Right cardiac atrium (tissue), 5 donors: ENCODE results near the gene NOL4L. TPM values are rescaled to one million over a fixed set of nuclear protein-coding genes. Genes with fewer than 3 reads are reported as not detected.

Experiments used
- ATAC-seq, 2 donors: fragments of 200-7000 bp; cut with Tn5 transposase; one replicate each; pipeline versions ENCODE4 v1.8.0 to v1.9.1; 2020; ENCODE audit warnings: moderate library complexity in 2 of 2, mild to moderate bottlenecking in 1 of 2
- DNase-seq, 3 donors: peaks; one replicate each; pipeline ENCODE4 v3.0.0-alpha.2; 2020
- H3K27ac ChIP-seq: one replicate; pipeline ENCODE4 v1.5.1; 2013; ENCODE audit warnings: mild to moderate bottlenecking, low read length, control low read depth, moderate library complexity
- H3K27me3 ChIP-seq: one replicate; pipeline ENCODE4 v1.6.1; 2013; ENCODE audit not compliant: control insufficient read depth, insufficient read depth
- H3K4me1 ChIP-seq: one replicate; pipeline ENCODE4 v1.6.1; 2013; ENCODE audit warnings: low read length; ENCODE audit not compliant: control insufficient read depth, insufficient read depth
- H3K4me3 ChIP-seq: one replicate; pipeline ENCODE4 v1.5.1; 2013; ENCODE audit warnings: low read length, control low read depth
- H3K9me3 ChIP-seq: one replicate; pipeline ENCODE4 v1.6.1; 2013; ENCODE audit warnings: low read length; ENCODE audit not compliant: control insufficient read depth
- WGBS: extraction: QIAGEN DNeasy Blood & Tissue Kit; methylation state at CpG from one replicate; pipeline ENCODE4 v1.1.7; 2013; 5-methylcytosine and 5-hydroxymethylcytosine counted together
- intact Hi-C, 4 donors: fragments of 100-400 bp; cut with DNase I; formaldehyde crosslinking; loops; one replicate each; pipeline versions ENCODE4 v1.11.0 to v1.14.0; 2022 to 2023
- polyA plus RNA-seq: library from polyadenylated mRNA; stranded (reverse); fragments of 200-250 nt; gene quantifications from one replicate; pipeline ENCODE4 v1.2.3, GENCODE V29; 2013
- total RNA-seq, 4 donors: library from RNA; stranded (reverse); fragmentation: NEBNext Ultra II Directional; extraction: Animal tissue kit (Norgen Biotek cat#: 25700); gene quantifications; one replicate each; pipeline ENCODE4 v1.2.1, GENCODE V29; 2021
- donor health status: healthy with polysubstance abuse.
- donor health status: DM: no; HTN: yes; CAD: no.
- donor health status: DM: no; HTN: no; CAD: no.
- donor health status: DM: no; HTN: yes; CAD: no; lungs with severe emphysema.
- donor health status: DM: yes; HTN: yes; CAD: no.

Gene NOL4L
- total and polyA plus RNA-seq, 5 donors, result 6.5 to 10.9 (median 8.3) TPM

DNA sequence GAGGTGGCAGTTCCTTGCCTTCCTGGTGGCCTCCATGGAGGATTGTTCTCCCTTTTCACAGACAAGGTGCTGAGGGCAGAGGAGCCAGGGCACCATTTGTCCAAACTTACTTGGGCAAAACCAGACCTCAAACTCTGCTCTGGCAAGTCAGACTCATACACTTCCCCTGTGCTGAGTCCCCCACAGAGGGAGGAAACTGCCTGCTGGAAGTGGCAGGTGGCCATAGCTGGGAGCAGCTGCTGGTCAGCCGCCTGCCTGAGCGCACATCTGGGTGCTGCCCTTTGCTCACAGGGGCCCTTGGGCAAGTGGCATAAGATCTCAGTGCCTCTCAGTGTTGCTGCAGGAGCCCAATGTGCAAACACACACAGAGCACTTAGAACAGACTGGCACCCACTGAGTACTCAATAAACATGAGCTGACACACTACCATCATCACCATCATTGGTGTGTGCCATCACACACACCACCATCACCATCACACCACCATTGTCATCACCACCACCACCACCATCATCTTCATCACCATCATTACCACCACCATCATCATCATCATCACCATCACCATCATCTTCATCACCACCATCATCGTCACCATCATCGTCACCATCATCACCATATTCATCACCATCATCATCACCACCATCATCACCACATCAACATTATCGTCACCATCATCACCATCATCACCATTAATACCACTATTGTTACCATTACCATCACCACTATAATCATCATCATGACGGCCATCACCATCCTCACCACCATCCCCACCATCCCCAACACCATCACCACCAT is 17.6 kb downstream of the NOL4L start:
- Histone ChIP-seq H3K27ac (no peak overlapping the region), H3K27me3 (no peaks in the 10 kb centered on the region), H3K9me3 (no peaks in the 10 kb centered on the region), H3K4me3 (no peak overlapping the region), H3K4me1 (no peaks in the 10 kb centered on the region)
- intact Hi-C loops, result no loop called here
- ATAC-seq (no peak), DNase-seq (no peak)
- WGBS, result 90% methylated on average over 6 of the region's 6 CpGs

DNA sequence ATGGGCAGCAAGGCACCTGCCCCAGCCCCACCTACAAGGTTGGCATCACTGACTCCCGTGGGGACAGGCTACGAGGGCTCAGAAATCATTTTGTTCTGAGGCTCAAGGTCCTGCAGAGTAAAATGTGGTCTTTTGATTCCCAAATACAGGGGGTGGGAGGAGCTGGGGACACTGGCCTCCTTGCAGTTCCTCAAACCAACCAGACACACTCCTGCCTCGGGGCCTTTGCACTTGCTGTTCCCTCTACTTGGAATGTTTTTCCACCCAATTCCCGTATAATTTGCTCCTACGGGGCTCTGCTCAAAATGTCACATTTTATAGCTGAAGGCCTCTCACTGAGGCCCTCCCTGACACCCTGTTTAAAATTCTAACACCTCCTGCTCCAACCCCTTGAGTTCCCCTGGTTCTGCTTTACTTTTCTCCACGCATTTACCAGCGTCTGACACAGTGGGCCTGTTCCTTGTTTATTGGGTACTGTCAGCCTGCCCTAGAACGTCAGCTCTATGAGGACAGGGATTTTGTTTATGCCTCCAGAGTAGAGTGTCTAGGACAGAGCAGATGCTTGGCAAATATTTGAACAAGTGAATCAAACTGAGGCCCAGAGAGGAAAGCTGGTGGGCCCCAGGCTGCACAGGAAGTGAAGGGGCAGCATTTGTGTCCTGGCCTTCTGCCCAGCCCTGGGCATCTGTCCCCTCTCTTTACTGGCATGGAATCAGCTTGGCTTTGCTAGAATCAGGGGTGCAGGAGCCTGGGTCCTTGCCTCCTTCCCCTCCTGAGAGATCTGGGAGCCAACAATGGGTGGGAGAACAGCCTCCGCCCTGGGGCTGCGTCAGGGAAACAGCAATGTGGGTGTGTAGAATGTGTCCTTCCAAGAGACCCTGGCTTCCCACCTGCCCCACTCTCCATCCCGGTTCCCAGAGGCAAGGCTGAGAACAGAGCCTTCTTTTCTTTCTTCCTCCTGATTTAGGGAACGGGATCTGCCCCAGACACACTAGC is 18.5 kb downstream of the NOL4L start:
- DNase-seq, result no peak
- Histone ChIP-seq H3K27me3 (no peaks in the 10 kb centered on the region), H3K9me3 (no peaks in the 10 kb centered on the region), H3K4me3 (no peak overlapping the region), H3K27ac (no peak overlapping the region), H3K4me1 (no peaks in the 10 kb centered on the region)
- ATAC-seq, result no peak
- intact Hi-C loops, result no loop called here
- 84% methylated on average over 12 of the region's 12 CpGs for WGBS

DNA sequence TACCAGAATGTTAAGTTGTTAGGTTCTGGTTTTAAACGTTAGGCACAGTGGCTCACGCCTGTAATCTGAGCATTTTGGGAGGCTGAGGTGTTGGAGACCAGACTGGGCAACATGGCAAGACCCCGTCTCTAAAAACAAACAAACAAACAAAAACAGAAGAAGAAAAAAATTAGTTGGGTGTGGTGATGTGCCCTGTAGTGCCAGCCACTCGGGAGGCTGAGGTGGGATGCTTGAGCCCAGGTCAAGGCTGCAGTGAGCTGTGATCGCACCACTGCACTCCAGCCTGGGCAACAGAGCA is 19.4 kb downstream of the NOL4L start:
- H3K27me3 ChIP-seq, result no peaks in the 10 kb centered on the region
- H3K9me3 ChIP-seq, result no peaks in the 10 kb centered on the region
- ATAC-seq (no peak), DNase-seq (no peak)
- 93% methylated on average over 5 of the region's 5 CpGs for WGBS
- no peaks in the 10 kb centered on the region for H3K4me1 ChIP-seq
- H3K27ac ChIP-seq, result no peak overlapping the region
- intact Hi-C loops, result no loop called here
- no peak overlapping the region for H3K4me3 ChIP-seq

DNA sequence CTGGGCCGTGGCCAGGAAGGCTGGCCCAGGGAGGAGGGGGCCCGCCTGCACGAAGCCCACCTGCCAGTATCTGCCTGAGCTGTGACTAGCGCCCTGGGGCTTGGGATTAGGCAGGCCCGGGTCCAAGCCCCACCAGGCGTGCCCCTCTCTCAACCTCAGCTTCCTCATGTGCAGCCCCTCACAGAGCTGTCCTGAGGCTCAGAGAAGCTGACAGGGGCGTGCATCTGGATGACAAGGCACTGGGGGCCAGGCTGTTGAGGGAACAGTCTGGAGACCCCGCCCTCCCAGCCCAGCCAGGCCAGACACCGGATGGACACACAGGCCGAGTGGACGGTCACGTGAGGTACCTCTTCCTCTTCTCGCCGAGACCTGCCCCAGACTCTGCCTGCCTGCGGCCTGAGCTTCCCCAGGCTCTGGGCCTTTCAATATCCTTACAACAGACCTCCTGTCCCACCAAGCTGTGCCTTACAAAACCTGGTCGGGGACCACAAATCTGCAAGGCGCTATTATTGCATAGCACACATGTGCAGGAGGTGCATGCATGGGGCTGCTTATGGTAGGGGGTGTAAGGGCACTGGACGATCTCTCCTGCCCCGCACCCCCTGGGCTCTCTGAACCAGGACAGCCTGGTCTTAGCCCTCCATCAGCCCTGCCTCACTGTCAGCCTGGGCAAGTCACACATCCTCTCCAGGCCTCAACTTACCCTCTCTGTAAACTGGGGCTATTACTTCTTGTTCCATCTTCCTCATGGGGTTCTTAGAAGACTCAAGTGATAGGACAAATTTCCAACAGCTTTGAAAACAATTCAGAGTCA is 20.0 kb downstream of the NOL4L start:
- Histone ChIP-seq H3K4me1 (no peaks in the 10 kb centered on the region), H3K9me3 (no peaks in the 10 kb centered on the region), H3K27me3 (no peaks in the 10 kb centered on the region), H3K4me3 (no peak overlapping the region), H3K27ac (no peak overlapping the region)
- WGBS, result 54% methylated on average over 19 of the region's 19 CpGs
- intact Hi-C loops, result no loop called here
- peak; percentile 45 to 52 for ATAC-seq
- DNase-seq, result peak; percentile 42 to 87 (median 79)

DNA sequence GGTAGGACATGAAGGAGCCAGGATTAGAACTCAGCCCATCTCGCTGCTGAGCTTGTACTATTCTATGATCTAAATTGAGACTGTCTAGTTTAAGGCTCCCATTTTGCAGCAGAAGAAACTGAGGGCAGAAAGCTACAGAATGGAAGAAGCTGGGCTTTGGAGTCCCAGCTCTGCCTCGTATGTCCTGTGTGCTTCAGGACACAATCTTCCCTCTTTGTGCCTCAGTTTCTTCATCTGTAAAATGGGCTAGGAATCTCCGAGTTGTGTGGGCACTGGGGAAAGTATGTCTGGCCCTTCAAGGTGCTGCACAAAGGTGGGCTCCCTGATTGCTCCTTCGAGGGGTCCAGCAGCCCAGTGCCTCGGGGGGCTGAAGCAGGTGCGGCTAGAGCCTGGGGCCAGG is 20.7 kb downstream of the NOL4L start:
- Histone ChIP-seq H3K4me3 (no peak overlapping the region), H3K27me3 (no peaks in the 10 kb centered on the region), H3K4me1 (no peaks in the 10 kb centered on the region), H3K9me3 (no peaks in the 10 kb centered on the region), H3K27ac (no peak overlapping the region)
- ATAC-seq, result no peak
- intact Hi-C loops, result no loop called here
- DNase-seq, result no peak
- 88% methylated on average over 6 of the region's 6 CpGs for WGBS

DNA sequence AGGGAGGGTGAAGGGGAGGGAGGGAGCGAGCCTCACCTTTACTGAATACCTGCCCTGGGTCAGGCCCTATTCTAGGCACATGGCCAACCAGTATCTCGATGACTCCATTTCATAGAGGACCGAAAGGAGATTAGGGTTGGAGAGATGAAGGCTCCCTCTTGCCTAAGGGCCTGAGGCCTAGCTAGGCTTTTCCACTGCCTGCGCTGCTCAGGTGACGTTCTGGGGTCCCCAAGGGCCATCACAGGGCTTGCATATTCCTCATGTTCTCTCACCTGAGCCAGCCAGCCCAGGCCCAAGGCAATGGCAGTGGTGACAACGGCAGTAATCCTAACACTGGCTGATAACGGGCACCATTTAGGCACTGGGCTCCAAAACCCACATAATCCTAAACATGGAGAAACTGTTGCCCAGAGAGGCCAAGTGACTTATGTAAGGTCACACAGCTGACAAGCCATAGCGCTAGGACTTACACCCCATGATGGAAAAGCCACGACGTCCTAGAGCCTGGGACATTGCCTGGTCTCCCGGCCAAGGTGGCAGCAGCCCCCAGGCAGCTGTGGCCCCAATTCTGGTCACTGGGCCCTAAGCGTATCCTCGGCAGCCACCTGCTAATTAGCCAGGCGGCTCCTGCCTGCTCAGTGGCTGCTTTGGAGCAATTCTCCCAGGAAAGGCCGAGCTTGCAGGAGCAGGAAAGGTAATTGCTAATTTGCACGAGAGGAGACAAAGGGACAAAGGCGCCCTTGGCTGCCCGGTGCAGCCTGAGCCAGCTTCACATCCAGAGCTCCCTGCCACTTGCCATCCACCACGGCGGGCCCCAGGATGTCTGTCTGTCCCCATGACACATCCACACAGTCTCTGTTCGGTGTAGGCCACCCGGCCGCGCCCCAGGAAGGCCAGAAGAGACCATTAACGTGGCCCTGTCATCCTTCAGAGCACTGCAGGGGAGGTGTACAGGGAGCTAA is 21.5 kb downstream of the NOL4L start:
- no peak for ATAC-seq
- WGBS, result 89% methylated on average over 25 of the region's 25 CpGs
- intact Hi-C loops, result no loop called here

DNA sequence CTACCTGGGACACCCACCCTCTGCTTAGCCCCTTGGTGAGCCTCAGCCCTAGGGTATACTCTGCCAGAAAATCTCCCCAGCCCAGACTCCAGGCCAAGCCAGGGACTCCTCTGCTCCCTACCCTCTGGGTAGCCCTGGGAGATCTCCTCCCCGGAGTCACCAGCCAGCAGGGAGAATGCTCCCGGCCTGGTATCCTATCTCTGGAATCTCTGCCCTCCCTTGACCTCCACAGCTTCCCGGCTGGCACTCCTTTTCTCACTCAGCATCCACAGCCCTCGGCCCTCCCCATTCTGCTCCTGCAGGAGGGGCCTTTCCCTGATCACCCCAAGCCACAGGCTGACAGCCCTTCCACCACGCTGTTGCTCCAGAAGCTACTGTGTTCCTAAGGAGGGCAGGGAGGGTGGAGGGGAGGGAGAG is 22.6 kb downstream of the NOL4L start:
- no peak overlapping the region for H3K27ac ChIP-seq
- no peaks in the 10 kb centered on the region for H3K9me3 ChIP-seq
- 39% methylated on average over 5 of the region's 5 CpGs for WGBS
- intact Hi-C loops, result no loop called here
- ATAC-seq (no peak), DNase-seq (no peak)
- H3K4me3 ChIP-seq, result no peak overlapping the region
- H3K27me3 ChIP-seq, result no peaks in the 10 kb centered on the region
- no peaks in the 10 kb centered on the region for H3K4me1 ChIP-seq

More for the DNA sequence above, 21.5 kb downstream of the NOL4L start:
- Histone ChIP-seq H3K4me3 (no peak overlapping the region), H3K9me3 (no peaks in the 10 kb centered on the region), H3K27me3 (no peaks in the 10 kb centered on the region), H3K27ac (no peak overlapping the region), H3K4me1 (no peaks in the 10 kb centered on the region)
- DNase-seq, result no peak

DNA sequence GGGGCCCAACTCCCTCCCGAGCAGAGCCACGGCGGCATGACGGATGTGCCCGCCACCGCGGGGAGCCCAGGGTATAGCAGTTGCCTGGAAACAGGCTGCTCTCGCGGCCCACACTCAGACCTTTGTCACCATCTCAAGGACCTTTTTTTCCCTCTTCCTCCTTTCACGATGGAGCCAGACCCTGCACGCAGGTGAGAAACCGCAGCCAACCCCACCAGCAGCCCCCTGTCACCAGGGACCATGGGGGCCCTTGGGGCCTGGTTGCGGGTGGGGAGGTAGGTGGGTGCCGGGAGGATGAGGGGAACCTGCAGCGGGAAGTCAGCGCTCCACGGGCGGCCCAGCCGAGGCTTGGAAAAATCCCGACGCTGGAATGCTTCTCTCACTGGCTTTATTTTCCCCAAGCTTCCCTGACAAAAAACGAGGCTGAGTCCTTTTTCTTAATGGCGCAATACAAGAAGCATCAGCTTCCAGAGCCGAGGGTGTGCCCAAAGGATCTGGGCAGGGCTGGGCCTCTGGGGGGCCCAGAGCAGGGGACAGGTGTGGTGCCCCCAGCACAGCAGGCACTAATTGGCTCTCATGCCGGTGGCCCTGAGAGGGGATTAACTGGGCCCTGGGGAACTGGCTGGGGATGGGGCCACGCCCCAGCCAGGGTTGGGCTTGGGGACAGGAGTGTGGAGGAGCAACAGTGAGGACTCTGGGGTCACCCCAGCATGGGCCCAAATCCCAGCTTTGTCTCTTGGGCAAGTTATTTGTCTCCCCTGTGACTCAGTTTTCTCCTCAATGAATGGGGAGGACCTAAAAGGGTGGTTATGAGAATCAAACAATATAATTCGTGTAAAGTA is 23.9 kb downstream of the NOL4L start:
- 45% methylated on average over 27 of the region's 27 CpGs for WGBS
- Histone ChIP-seq H3K4me3 (no peak overlapping the region), H3K27ac (no peak overlapping the region), H3K4me1 (no peaks in the 10 kb centered on the region), H3K9me3 (no peaks in the 10 kb centered on the region), H3K27me3 (no peaks in the 10 kb centered on the region)
- ATAC-seq, result no peak
- intact Hi-C loops, result no loop called here
- no peak for DNase-seq

DNA sequence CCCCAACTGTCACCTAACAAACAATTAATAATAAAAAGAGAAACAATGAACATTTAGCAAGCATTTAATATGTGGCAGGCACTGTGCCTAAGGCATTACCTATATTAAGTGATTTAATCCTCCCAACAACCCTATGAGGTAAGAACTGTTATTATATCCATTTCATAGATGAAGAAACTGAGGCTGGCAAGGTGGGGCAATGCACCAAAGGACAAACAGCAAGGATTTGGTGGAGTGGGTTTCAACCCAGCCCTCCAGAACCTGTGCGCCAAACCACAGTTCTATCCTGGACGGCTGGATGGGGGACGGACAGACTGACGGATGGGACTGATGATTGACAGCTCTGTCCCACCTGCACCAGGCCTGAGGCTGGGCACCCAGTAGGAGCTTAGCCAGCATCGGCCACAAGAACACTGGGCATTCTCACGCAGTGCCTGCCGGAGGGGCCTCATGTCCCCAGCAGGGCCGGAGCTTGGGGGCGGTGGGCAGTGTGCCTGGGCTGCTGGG is 24.6 kb downstream of the NOL4L start:
- no peaks in the 10 kb centered on the region for H3K9me3 ChIP-seq
- no peaks in the 10 kb centered on the region for H3K4me1 ChIP-seq
- H3K27ac ChIP-seq, result no peak overlapping the region
- H3K27me3 ChIP-seq, result no peaks in the 10 kb centered on the region
- intact Hi-C loops, result no loop called here
- ATAC-seq (no peak), DNase-seq (no peak)
- H3K4me3 ChIP-seq, result no peak overlapping the region
- 78% methylated on average over 9 of the region's 9 CpGs for WGBS
